GM19452 (cell line): ENCODE results near the gene ETS1.
"Not testable (repeated sequence)": the region's sequence is repeated elsewhere in the genome, so short reads cannot be mapped to it uniquely, and the experiment has no call there.

Experiments used
- ATAC-seq: cut with Tn5 transposase; IDR thresholded peaks from one replicate; pipeline ENCODE4 v1.9.1; 2021; ENCODE audit not compliant: unreplicated experiment

The ETS1 gene

GRCh38 chr11:128469220-128469619, 118.1 kb downstream of the ETS1 start:
- peak; percentile 47 for ATAC-seq

- no peak for ATAC-seq
Measured at GRCh38 chr11:128468111-128468510, 119.2 kb downstream of the ETS1 start.

- no peak for ATAC-seq
Measured at GRCh38 chr11:128467610-128468041, 119.7 kb downstream of the ETS1 start.

GRCh38 chr11:128467041-128467440, 120.3 kb downstream of the ETS1 start:
- no peak for ATAC-seq

- ATAC-seq, result no peak
Measured at GRCh38 chr11:128465946-128466705, 121.2 kb downstream of the ETS1 start.

- ATAC-seq, result no peak
Measured at GRCh38 chr11:128465531-128465930, 121.8 kb downstream of the ETS1 start.

- ATAC-seq, result no peak
Measured at GRCh38 chr11:128464878-128465450, 122.4 kb downstream of the ETS1 start.

- no peak for ATAC-seq
Measured at GRCh38 chr11:128463979-128464378, 123.4 kb downstream of the ETS1 start.

- no peak for ATAC-seq
Measured at GRCh38 chr11:128463371-128463829, 124.0 kb downstream of the ETS1 start.

- no peak for ATAC-seq
Measured at GRCh38 chr11:128462922-128463321, 124.4 kb downstream of the ETS1 start.

GRCh38 chr11:128462189-128462588, 125.2 kb downstream of the ETS1 start:
- no peak for ATAC-seq

GRCh38 chr11:128458321-128458720, 129.0 kb downstream of the ETS1 start:
- ATAC-seq, result no peak

- ATAC-seq, result no peak
Measured at GRCh38 chr11:128457874-128458273, 129.5 kb downstream of the ETS1 start.

GRCh38 chr11:128456566-128457268, 130.6 kb downstream of the ETS1 start:
- no peak for ATAC-seq

- ATAC-seq, result no peak
Measured at GRCh38 chr11:128455766-128456165, 131.6 kb downstream of the ETS1 start.

GRCh38 chr11:128453444-128454336, 133.7 kb downstream of the ETS1 start:
- no peak for ATAC-seq

- no peak for ATAC-seq
Measured at GRCh38 chr11:128451652-128452470, 135.5 kb downstream of the ETS1 start.

- no peak for ATAC-seq
Measured at GRCh38 chr11:128450882-128451651, 136.3 kb downstream of the ETS1 start.

GRCh38 chr11:128450425-128450824, 136.9 kb downstream of the ETS1 start:
- ATAC-seq, result not testable (repeated sequence)
